GM23338 (cell line): ENCODE data around the gene BRSK1. TPM values are rescaled to one million over a fixed set of nuclear protein-coding genes. Genes with fewer than 3 reads are reported as not detected.

Experiments
- ATAC-seq: fragments of 200-7000 bp; cut with Tn5 transposase; 3 replicates; pipeline ENCODE4 v1.9.1; 2020
- DNase-seq: peaks from one replicate; pipeline ENCODE4 v3.0.0-alpha.2; 2015; ENCODE audit warnings: low spot score
- H2AFZ ChIP-seq: fragments of 200-600 bp; sonication (generic); 2 replicates; pipeline ENCODE4 v1.8.0; 2016; ENCODE audit warnings: antibody characterized with exemption, mild to moderate bottlenecking, moderate library complexity
- H3F3A ChIP-seq: fragments of 200-600 bp; sonication (generic); replicated peaks from 2 replicates; pipeline ENCODE4 v1.8.0; 2017; ENCODE audit warnings: antibody characterized with exemption, mixed run types, low read depth
- H3K27ac ChIP-seq: fragments of 200-600 bp; sonication (generic); 2 replicates; pipeline ENCODE4 v1.6.1; 2016; ENCODE audit warnings: low read depth
- H3K27me3 ChIP-seq: fragments of 200-600 bp; sonication (generic); 2 replicates; pipeline ENCODE4 v1.8.0; 2016; ENCODE audit warnings: mild to moderate bottlenecking, mixed run types, moderate library complexity; ENCODE audit not compliant: insufficient read depth
- H3K36me3 ChIP-seq: fragments of 200-600 bp; sonication (generic); 2 replicates; pipeline ENCODE4 v1.8.0; 2016; ENCODE audit warnings: mild to moderate bottlenecking; ENCODE audit not compliant: insufficient read depth
- H3K4me1 ChIP-seq: fragments of 200-600 bp; sonication (generic); 2 replicates; pipeline ENCODE4 v1.8.0; 2016; ENCODE audit warnings: mild to moderate bottlenecking, moderate library complexity; ENCODE audit not compliant: insufficient read depth
- H3K4me2 ChIP-seq: fragments of 200-600 bp; sonication (generic); 2 replicates; pipeline ENCODE4 v1.7.1; 2017; ENCODE audit warnings: mixed run types
- H3K4me3 ChIP-seq: fragments of 200-600 bp; sonication (generic); 2 replicates; pipeline ENCODE4 v1.6.1; 2016; ENCODE audit warnings: mixed run types
- H3K79me2 ChIP-seq: fragments of 200-600 bp; sonication (generic); replicated peaks from 2 replicates; pipeline ENCODE4 v1.8.0; 2017; ENCODE audit warnings: mild to moderate bottlenecking; ENCODE audit not compliant: insufficient read depth
- H3K9me2 ChIP-seq: fragments of 200-600 bp; sonication (generic); 2 replicates; pipeline ENCODE4 v1.8.0; 2017; ENCODE audit not compliant: insufficient read depth
- H4K20me1 ChIP-seq: fragments of 200-600 bp; sonication (generic); replicated peaks from 2 replicates; pipeline ENCODE4 v1.8.0; 2017; ENCODE audit warnings: mild to moderate bottlenecking; ENCODE audit not compliant: insufficient read depth
- H3K27ac Mint-ChIP-seq: 2 replicates; pipeline ENCODE4 v1.8.0; 2020; ENCODE audit warnings: inconsistent platforms, mild to moderate bottlenecking, moderate library complexity, mixed read lengths
- H3K27me3 Mint-ChIP-seq: 3 replicates; pipeline ENCODE4 v1.8.0; 2022; ENCODE audit warnings: low read depth, mild to moderate bottlenecking, moderate library complexity, mixed read lengths, inconsistent platforms; ENCODE audit not compliant: insufficient read depth, poor library complexity
- H3K36me3 Mint-ChIP-seq: 3 replicates; pipeline ENCODE4 v1.8.0; 2021; ENCODE audit warnings: low read depth, mild to moderate bottlenecking, inconsistent platforms, moderate library complexity, mixed read lengths
- H3K4me1 Mint-ChIP-seq: 3 replicates; pipeline ENCODE4 v1.8.0; 2020; ENCODE audit warnings: mild to moderate bottlenecking, inconsistent platforms, mixed read lengths
- H3K4me3 Mint-ChIP-seq: 3 replicates; pipeline ENCODE4 v1.8.0; 2021; ENCODE audit warnings: moderate library complexity, mild to moderate bottlenecking, inconsistent platforms, mixed read lengths
- H3K9me3 Mint-ChIP-seq: 3 replicates; pipeline ENCODE4 v1.8.0; 2020; ENCODE audit warnings: moderate library complexity, mild to moderate bottlenecking, inconsistent platforms, mixed read lengths
- EZH2phosphoT487 ChIP-seq: fragments of 200-600 bp; sonication (generic); IDR thresholded peaks from one replicate; pipeline ENCODE4 v1.8.1; 2018; ENCODE audit warnings: antibody characterized with exemption; ENCODE audit not compliant: unreplicated experiment
- JUNB ChIP-seq: IDR thresholded peaks from one replicate; pipeline ENCODE4 v1.6.1; 2016; ENCODE audit warnings: antibody characterized with exemption; ENCODE audit not compliant: unreplicated experiment
- NANOG ChIP-seq: IDR thresholded peaks from 2 replicates; pipeline ENCODE4 v1.6.1; 2016; ENCODE audit warnings: antibody characterized with exemption, borderline replicate concordance
- POLR2AphosphoS5 ChIP-seq: IDR thresholded peaks from 2 replicates; pipeline ENCODE4 v1.6.1; 2016; ENCODE audit warnings: antibody characterized with exemption, low read depth
- REST ChIP-seq: IDR thresholded peaks from one replicate; pipeline ENCODE4 v1.6.1; 2018; ENCODE audit warnings: antibody characterized with exemption; ENCODE audit not compliant: unreplicated experiment
- ZNF114 ChIP-seq: fragments of 250-450 bp; sonication (Bioruptor Pico); IDR thresholded peaks from 2 replicates; pipeline ENCODE4 v1.5.0; 2020; ENCODE audit warnings: mild to moderate bottlenecking, moderate library complexity
- polyA plus RNA-seq: library from polyadenylated mRNA; unstranded; fragments of >200 nt; fragmentation: Nextera tagmentation; extraction: Ambion mirVana; gene quantifications from 2 replicates; pipeline ENCODE4 v1.2.1, GENCODE V29; 2016
- total RNA-seq: library from RNA; depleted of rRNA; stranded (reverse); fragments of >200 nt; shearing (Covaris generic); gene quantifications from 2 replicates; pipeline ENCODE4 v1.2.3, GENCODE V29; 2014
- TF ChIP-seq, protein P1 (sequence below), 2 experiments: fragments of 200-600 bp in 1 of 2; sonication (generic) in 1 of 2; conservative IDR thresholded peaks; 2 replicates each; pipeline versions ENCODE4 v1.5.1 to v1.6.1; 2016 to 2017; ENCODE audit warnings: antibody characterized with exemption in 2 of 2, low read depth in 2 of 2, mild to moderate bottlenecking in 2 of 2, moderate library complexity in 1 of 2

BRSK1 gene
- total and polyA plus RNA-seq, 2 experiments from 2014 or later, result 2.3 to 17.2 TPM

DNA sequence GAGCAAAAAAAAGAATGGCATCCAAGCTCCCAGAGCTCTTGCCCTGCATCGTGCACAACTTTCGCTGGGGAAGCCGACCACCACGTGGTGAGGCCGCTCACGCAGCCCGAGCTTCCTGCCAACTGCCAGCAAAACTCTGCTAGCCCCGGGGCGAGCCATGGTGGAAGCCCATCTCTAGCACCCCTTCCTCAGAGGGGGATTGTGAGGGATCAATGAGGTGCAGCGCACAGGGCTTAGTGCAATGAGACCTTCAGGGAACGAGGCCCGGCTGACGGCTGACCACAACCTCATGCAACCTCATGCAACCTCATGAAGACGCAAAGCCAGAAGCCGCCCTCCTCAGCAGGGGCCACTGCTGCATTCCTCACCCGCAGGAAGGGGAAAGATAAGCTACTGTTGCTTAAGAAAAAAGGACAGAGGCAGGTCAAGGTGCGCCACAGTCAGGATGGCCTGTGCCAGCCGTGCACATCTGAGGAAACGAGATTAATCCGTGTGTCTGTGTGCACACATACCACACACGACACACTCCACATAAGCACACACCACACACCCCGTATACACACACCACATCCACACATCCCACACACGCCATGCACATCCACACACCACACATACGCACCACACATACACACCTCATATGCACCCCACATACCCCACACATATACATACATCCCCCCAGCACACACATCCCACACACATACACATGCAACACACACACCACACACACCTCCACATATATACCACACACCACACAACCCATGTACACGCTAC lies 13.4 kb upstream of the BRSK1 start (continued):
- TF ChIP-seq NANOG, result no peak
- no peak for TF ChIP-seq ZNF114

- peak; percentile 70 for ATAC-seq
- no peak overlapping the region for H3K27ac Mint-ChIP-seq
- TF ChIP-seq EZH2phosphoT487 (no peak), ZNF114 (no peak), POLR2AphosphoS5 (no peak)
- TF ChIP-seq, protein P1, sequence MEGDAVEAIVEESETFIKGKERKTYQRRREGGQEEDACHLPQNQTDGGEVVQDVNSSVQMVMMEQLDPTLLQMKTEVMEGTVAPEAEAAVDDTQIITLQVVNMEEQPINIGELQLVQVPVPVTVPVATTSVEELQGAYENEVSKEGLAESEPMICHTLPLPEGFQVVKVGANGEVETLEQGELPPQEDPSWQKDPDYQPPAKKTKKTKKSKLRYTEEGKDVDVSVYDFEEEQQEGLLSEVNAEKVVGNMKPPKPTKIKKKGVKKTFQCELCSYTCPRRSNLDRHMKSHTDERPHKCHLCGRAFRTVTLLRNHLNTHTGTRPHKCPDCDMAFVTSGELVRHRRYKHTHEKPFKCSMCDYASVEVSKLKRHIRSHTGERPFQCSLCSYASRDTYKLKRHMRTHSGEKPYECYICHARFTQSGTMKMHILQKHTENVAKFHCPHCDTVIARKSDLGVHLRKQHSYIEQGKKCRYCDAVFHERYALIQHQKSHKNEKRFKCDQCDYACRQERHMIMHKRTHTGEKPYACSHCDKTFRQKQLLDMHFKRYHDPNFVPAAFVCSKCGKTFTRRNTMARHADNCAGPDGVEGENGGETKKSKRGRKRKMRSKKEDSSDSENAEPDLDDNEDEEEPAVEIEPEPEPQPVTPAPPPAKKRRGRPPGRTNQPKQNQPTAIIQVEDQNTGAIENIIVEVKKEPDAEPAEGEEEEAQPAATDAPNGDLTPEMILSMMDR (conservative IDR thresholded peaks at IDR 0.05; ENCODE audit: low read depth in 2 of 2), result 0 out of 4 replicates have a peak, but pooled peaks of 1 of the 2 experiments have one; percentile 4
- H3K4me3 ChIP-seq, result no peak overlapping the region
- peaks cover 7% of the 10 kb centered on the region for H3K27me3 Mint-ChIP-seq
- H3K9me2 ChIP-seq, result no peaks in the 10 kb centered on the region
- H4K20me1 ChIP-seq, result peaks cover 2% of the 10 kb centered on the region; the same call in 1 of the 2 replicates
- peaks cover 5% of the 10 kb centered on the region; the same call in 1 of the 2 replicates for H3F3A ChIP-seq
- no peaks in the 10 kb centered on the region for H3K27me3 ChIP-seq
- H3K4me3 Mint-ChIP-seq, result no peak overlapping the region
- H3K27ac ChIP-seq, result no peak overlapping the region
- no peak overlapping the region for H2AFZ ChIP-seq
- H3K36me3 ChIP-seq, result no peaks in the 10 kb centered on the region; the same call in 1 of the 2 replicates
- peaks cover 13% of the 10 kb centered on the region for H3K36me3 Mint-ChIP-seq
- H3K79me2 ChIP-seq, result no peaks in the 10 kb centered on the region
- DNase-seq, result peak; percentile 54
- peaks cover 3% of the 10 kb centered on the region; the same call in 2 of the 3 replicates for H3K9me3 Mint-ChIP-seq
- H3K4me2 ChIP-seq, result no peak overlapping the region
- no peaks in the 10 kb centered on the region for H3K4me1 Mint-ChIP-seq
- H3K4me1 ChIP-seq, result no peaks in the 10 kb centered on the region
Observed at GRCh38 chr19:55272142-55272541, 11.7 kb upstream of the BRSK1 start.

GRCh38 chr19:55273978-55274707 lies 9.7 kb upstream of the BRSK1 start:
- Histone ChIP-seq H3K9me2 (no peaks in the 10 kb centered on the region), H3K4me1 (peaks cover 3% of the 10 kb centered on the region), H3K4me3 (no peak overlapping the region), H3F3A (peaks cover 8% of the 10 kb centered on the region; the same call in 1 of the 2 replicates), H4K20me1 (peaks cover 8% of the 10 kb centered on the region), H3K36me3 (no peaks in the 10 kb centered on the region; the same call in 1 of the 2 replicates), H3K27me3 (no peaks in the 10 kb centered on the region), H3K79me2 (peaks cover 9% of the 10 kb centered on the region; the same call in 1 of the 2 replicates), H3K4me2 (no peak overlapping the region), H3K27ac (no peak overlapping the region), H2AFZ (no peak overlapping the region)
- Mint-ChIP-seq H3K4me1 (peaks cover 2% of the 10 kb centered on the region; the same call in 2 of the 3 replicates), H3K9me3 (no peaks in the 10 kb centered on the region), H3K36me3 (peaks cover 13% of the 10 kb centered on the region; the same call in 2 of the 3 replicates), H3K27me3 (peaks cover 11% of the 10 kb centered on the region), H3K27ac (no peak overlapping the region), H3K4me3 (no peak overlapping the region)
- TF ChIP-seq POLR2AphosphoS5 (no peak), NANOG (no peak), REST (no peak), JUNB (no peak)
- ATAC-seq (no peak), DNase-seq (no peak)
